GDM1 (cell line): ENCODE results near the gene KRTAP12-2.
"Not testable (repeated sequence)": the region's sequence is repeated elsewhere in the genome, so short reads cannot be mapped to it uniquely, and the experiment has no call there.

Experiments
- DNase-seq: peaks from one replicate; lab custom pipeline; 2025; lab: John Stamatoyannopoulos, UW

Gene KRTAP12-2

GRCh38 chr21:44684077-44684476 is 17.4 kb upstream of the KRTAP12-2 start:
- no peak for DNase-seq

DNA sequence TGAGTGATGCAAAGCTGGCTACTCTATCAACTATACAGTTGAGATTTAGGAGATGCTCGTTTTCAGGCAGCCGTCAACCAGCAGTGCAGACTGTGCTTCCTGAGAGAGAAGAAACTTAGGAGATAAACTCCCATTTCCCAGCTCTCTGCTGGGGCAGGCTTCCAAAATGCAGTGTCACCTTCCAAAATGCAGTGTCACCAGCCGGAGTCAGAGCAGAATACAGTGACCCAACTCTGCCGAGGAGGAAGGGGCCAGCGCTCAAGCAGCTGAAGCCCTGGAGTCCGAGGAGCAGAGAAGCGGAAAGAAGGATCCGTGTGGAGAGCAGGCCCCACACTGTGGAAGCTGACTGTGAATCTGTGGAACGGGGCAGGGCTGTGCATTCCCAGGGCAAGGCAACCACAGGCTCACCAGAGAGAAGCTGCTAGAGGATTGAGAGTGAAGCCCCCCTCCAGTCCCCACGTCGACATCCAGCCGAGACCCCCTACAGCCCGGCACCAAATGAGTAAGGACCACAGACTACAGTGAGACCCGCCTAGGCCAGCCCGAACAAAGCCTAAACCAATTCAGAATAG is 15.9 kb upstream of the KRTAP12-2 start:
- DNase-seq = no peak

DNA sequence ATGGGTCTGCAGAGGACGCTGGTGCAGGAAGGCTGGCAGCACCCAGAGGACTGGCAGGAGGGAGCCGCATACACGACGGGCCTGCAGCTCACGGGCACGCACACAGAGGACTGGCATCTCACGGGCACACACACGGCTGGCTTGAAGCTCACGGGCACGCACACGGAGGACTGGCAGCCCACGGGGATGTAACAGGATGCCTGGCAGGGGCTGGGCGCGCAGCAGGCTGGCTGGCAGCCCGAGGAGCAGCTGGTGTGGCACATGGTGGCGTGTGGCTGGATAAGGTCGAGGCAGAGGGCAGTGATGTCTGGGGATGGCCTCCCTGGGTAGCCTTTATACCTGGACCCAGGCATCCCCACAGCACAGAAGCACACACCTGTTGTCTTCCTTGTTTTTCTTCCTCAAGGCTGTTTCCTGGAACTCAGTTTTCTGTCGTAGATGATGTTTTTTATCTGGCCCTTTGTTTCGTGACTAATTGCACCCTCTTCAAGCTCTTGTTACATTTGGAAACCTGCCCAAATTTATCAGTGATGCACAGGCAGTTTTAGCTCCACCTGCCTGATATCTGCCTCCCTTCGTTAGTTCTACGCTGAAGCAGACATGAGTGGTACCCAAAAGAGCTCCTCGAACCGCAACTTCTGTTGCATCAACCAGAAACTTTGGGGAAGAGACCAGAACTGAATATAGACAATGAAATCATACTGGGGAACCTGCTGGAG is 15.3 kb upstream of the KRTAP12-2 start, which contains the start of gene KRTAP12-1:
Gene KRTAP12-1, minus strand, starts transcription at position 303 of the 719 bp plus-strand sequence. Its CDS starts 40 bp downstream, at position 263.
- DNase-seq = no peak

- DNase-seq = no peak
Observed at GRCh38 chr21:44681152-44681551, 14.4 kb upstream of the KRTAP12-2 start.

GRCh38 chr21:44677881-44678280 is 11.2 kb upstream of the KRTAP12-2 start:
- DNase-seq = no peak

- no peak for DNase-seq
Observed at GRCh38 chr21:44671911-44672310, 5.2 kb upstream of the KRTAP12-2 start.

DNA sequence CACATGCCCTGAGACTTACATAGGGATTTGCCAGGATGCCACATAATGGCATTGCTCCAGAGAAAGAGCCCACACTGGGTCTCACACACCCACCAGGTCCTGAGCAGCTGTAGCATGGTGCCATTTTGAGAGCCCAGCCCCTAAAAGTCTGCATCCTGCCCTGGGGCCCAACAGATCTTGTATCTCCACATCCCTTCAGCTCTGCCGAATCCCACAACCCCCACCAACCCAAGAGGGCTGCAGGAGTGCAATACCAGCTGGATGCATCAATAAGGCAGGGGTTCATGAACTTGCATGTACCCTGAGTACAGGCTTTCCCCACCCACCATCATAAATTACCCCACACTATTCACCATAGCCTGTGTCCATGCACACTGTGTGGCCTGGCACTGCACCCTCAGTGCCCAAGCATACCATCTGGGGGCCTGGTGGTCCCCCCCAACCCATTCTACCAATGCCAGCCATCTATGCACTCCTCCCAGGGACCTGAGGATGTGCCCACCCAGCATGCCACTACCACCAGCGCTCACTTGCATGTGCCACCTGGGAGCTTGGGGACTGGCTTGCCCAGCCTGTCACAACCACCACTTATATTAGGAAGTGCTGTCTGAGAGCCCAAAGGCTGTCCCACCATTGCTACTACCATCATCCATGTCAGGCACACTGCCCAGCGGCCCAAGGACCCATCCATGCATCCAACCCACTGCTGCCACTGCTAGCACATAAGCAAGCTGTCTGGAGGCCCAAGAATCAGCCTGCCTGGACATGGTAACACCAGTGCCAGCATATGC is 4.1 kb upstream of the KRTAP12-2 start:
- no peak for DNase-seq

DNA sequence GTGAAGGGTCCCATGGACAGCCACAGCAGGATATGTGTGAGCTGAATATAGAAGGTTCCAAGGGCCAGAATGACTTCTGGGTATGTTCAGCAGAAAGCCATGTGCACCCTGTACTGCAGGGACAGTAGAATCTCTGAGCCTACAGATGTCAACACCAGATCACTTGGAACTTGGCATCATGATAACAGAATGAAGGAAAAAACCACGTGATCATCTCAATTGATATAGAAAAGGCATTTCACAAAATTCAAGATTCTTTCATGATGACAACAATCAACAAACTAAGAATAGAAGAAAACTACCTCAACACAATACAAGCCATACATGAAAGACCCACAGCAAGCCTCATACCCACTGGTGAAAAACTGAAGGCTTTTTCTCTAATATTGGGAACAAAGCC is 885 bp upstream of the KRTAP12-2 start:
- DNase-seq = no peak

DNA sequence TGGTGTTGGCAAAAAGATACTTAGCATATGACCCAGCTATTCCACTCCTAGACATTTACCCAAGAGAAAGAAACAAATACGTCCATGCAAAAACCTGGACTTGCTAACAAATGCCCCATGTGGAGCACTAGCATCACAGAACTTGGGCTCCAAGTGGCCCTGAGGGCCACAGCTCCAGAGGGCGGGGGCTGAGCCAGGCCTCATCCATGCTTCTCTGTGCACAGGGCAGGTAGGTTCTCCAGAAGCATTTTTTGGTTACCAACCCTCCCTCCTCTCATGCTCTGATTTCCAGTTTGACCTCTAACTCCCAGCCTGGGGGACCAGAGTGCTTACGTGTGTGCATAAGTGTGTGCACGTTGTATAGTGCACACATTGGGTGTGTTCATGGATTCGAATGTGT is 2.0 kb downstream of the KRTAP12-2 start:
- DNase-seq = no peak

DNA sequence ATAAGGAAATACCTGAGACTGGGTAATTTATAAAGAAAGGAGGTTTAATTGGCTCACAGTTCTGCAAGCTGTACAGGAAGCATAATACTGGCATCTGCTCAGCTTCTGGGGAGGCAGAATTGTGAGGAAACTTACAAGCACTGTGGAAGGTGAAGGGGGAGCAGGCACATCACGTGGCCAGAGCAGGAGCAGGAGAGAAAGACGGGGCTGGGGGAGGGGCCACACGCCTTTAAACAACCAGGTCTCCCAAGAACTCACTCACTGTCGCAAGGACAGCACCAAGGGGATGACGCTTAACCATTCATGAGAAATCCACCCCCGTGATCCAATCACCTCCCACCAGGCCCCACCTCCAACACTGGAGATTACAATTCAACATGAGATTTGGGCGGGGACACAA is 5.2 kb downstream of the KRTAP12-2 start:
- not testable (repeated sequence) for DNase-seq

GRCh38 chr21:44658913-44659595 is 7.7 kb downstream of the KRTAP12-2 start:
- DNase-seq = no peak

DNA sequence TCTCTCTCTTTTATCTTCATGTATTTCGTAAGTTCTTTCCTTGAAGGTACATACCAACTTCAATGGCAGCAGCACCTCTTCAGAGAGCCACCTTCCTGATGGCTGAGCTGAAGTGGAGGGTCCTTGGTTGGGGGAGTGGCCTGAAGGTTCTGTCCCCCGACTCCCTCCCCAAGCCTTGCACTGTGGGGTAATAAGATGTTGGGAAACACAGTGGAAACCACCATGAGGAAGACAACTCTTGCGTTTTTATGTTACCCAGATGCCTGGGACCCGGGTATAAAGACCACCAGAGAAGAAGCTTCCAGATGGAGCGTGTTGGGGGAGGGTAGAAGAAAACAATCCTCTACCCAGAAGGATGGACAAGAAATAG is 8.2 kb downstream of the KRTAP12-2 start:
- DNase-seq = no peak

GRCh38 chr21:44657635-44658540 is 8.8 kb downstream of the KRTAP12-2 start, which contains the start of gene KRTAP12-3:
TSS of gene KRTAP12-3 (plus strand) at chr21:44657932. CDS start at chr21:44657980, 48 bp downstream.
- DNase-seq = no peak

- no peak for DNase-seq
Observed at GRCh38 chr21:44656868-44657267, 9.9 kb downstream of the KRTAP12-2 start.

DNA sequence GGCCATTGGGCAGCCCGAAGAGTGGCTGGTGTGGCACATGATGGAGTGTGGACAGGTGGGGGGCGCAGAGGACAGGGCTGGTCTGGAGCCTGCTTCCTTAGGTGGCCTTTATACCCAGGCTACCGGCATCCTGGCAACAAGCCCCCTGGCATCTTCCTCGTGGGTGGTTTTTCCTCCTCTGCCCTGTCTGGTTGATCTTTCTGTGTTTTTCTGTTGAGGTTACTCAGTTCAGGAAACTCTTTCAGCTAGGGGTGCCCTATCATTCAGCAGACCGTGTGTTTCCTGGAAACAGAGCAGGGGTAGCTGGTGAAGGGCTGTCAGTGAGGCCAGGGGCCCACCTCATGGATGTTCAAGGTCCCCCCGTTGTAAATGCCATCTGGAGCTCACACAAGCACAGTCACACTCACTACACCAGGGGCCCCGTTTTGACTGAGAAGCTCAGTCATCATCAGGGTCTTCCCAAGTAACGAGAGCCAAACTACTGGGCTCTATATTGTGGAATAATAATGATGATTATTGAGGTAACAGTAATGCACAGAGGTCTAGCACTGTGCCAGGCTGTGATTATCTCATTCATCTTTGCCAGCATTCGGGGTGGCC is 12.1 kb downstream of the KRTAP12-2 start, which contains the start of gene KRTAP12-4:
Gene KRTAP12-4, minus strand, starts transcription at position 84 of the 600 bp plus-strand sequence. Its CDS starts 45 bp downstream, at position 39.
- DNase-seq = no peak

GRCh38 chr21:44653656-44654575 is 12.8 kb downstream of the KRTAP12-2 start:
- no peak for DNase-seq

DNA sequence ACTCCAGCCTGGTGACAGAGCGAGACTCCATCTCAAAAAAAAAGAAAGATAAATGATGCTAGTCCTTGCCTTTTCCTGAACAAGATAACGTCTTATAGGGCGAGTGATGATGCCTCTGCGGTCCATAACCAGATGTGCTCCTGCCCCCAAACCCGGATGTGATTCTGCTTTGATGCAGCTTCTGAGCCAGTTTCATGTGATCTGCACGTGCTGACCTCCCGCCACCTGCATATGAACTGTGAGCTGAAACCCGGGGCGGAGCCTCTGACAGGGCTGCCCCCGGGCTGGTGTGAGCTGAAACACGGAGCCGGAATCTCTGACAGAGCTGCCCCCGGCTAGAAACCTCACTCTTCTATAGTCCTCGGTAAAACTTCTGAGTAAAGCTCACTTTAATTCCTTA is 13.6 kb downstream of the KRTAP12-2 start:
- DNase-seq = no peak

- DNase-seq = no peak
Observed at GRCh38 chr21:44650973-44651675, 15.6 kb downstream of the KRTAP12-2 start.
